COLO668 (cell line): Measurements from ENCODE around the gene TAF6.

Experiments
- DNase-seq: peaks from one replicate; lab custom pipeline; 2025; ENCODE audit not compliant: unreplicated experiment; lab: John Stamatoyannopoulos, UW

The TAF6 gene

GRCh38 chr7:100075418-100075817 is 43.7 kb downstream of the TAF6 start:
- DNase-seq, result no peak

GRCh38 chr7:100074841-100075240 is 44.3 kb downstream of the TAF6 start:
- no peak for DNase-seq

- DNase-seq, result no peak
These were observed 46.7 kb downstream of the TAF6 start for GRCh38 chr7:100072462-100072861.

GRCh38 chr7:100071018-100071723 is 48.0 kb downstream of the TAF6 start:
- no peak for DNase-seq

GRCh38 chr7:100069991-100070390 is 49.2 kb downstream of the TAF6 start:
- DNase-seq, result no peak

GRCh38 chr7:100066953-100067352 is 52.2 kb downstream of the TAF6 start:
- DNase-seq, result no peak

- no peak for DNase-seq
These were observed 53.5 kb downstream of the TAF6 start for GRCh38 chr7:100065452-100066186.

GRCh38 chr7:100064162-100064561 is 55.0 kb downstream of the TAF6 start:
- no peak for DNase-seq

- DNase-seq, result no peak
These were observed 55.8 kb downstream of the TAF6 start for GRCh38 chr7:100063376-100063775.

GRCh38 chr7:100061518-100062193 is 57.5 kb downstream of the TAF6 start:
- DNase-seq, result no peak

GRCh38 chr7:100059251-100059739 is 59.9 kb downstream of the TAF6 start:
- no peak for DNase-seq
